ENCODE measurements around the gene USP47.

USP47 gene

GRCh38 chr11:11845071-11845470 is 3.3 kb downstream of the USP47 start:
- H3K4me3 ChIP-seq (ENCODE audit: low read depth, low read length), result no peak overlapping the region
- no peak for DNase-seq (ENCODE audit: low read depth)
- TF ChIP-seq MYC (IDR thresholded peaks at IDR 0.05; ENCODE audit: low read depth, low read length) (no peak), POLR2A (IDR thresholded peaks at IDR 0.05; ENCODE audit: extremely low read depth, insufficient read length) (no peak), MAX (IDR thresholded peaks at IDR 0.05; ENCODE audit: low read depth, low read length) (no peak)
- TF ChIP-seq, protein P1, sequence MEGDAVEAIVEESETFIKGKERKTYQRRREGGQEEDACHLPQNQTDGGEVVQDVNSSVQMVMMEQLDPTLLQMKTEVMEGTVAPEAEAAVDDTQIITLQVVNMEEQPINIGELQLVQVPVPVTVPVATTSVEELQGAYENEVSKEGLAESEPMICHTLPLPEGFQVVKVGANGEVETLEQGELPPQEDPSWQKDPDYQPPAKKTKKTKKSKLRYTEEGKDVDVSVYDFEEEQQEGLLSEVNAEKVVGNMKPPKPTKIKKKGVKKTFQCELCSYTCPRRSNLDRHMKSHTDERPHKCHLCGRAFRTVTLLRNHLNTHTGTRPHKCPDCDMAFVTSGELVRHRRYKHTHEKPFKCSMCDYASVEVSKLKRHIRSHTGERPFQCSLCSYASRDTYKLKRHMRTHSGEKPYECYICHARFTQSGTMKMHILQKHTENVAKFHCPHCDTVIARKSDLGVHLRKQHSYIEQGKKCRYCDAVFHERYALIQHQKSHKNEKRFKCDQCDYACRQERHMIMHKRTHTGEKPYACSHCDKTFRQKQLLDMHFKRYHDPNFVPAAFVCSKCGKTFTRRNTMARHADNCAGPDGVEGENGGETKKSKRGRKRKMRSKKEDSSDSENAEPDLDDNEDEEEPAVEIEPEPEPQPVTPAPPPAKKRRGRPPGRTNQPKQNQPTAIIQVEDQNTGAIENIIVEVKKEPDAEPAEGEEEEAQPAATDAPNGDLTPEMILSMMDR (IDR thresholded peaks at IDR 0.05; ENCODE audit: low read depth, low read length), result no peak

DNA sequence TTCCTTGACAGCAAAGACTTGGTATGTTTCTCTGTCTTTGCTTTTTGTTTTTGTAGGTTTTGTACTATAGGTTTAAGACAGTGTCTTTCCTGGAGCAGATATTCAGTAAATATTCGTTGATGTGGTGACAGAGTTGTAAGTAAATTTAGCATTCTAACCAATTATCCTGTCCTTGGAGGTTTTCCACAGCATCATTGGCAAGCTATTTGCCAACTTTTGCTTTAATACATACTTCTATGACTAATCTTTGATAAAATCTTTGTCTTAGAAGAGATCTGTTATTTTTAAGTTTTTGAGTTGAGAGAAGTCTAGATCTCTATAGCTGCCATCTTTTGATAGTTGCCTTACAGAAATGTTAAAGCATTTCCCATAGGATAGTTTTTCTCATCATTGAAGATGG is 3.8 kb downstream of the USP47 start:
- peak overlapping the region; percentile 26 for H3K4me3 ChIP-seq (ENCODE audit: low read depth, low read length)
- TF ChIP-seq MYC (IDR thresholded peaks at IDR 0.05; ENCODE audit: low read depth, low read length) (no peak), MAX (IDR thresholded peaks at IDR 0.05; ENCODE audit: low read depth, low read length) (no peak), POLR2A (IDR thresholded peaks at IDR 0.05; ENCODE audit: extremely low read depth, insufficient read length) (no peak)
- TF ChIP-seq, protein P1 (IDR thresholded peaks at IDR 0.05; ENCODE audit: low read depth, low read length), result no peak
- no peak for DNase-seq (ENCODE audit: low read depth)

DNA sequence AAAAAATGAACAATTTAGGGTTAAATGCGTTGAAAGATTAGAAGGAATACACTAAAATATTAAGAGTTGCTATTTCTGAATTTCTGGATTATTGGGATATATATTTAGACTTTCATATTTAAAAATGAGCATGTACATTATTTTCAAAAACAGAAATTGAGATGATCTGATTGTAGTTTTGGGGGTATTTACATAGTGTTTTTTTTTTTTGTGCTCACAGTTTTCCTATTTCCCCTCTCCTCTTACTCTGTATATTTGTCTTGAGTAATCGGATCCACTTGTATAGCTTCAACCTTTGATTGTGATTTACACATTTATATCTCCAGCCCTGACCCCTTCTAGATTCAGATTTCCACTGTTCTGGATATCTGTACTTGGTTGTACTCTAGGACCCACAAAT is 5.3 kb downstream of the USP47 start:
- TF ChIP-seq MYC (IDR thresholded peaks at IDR 0.05; ENCODE audit: low read depth, low read length) (no peak), POLR2A (IDR thresholded peaks at IDR 0.05; ENCODE audit: extremely low read depth, insufficient read length) (no peak), MAX (IDR thresholded peaks at IDR 0.05; ENCODE audit: low read depth, low read length) (no peak)
- TF ChIP-seq, protein P1 (IDR thresholded peaks at IDR 0.05; ENCODE audit: low read depth, low read length), result no peak
- H3K4me3 ChIP-seq (ENCODE audit: low read depth, low read length), result no peak overlapping the region
- DNase-seq (ENCODE audit: low read depth), result no peak

DNA sequence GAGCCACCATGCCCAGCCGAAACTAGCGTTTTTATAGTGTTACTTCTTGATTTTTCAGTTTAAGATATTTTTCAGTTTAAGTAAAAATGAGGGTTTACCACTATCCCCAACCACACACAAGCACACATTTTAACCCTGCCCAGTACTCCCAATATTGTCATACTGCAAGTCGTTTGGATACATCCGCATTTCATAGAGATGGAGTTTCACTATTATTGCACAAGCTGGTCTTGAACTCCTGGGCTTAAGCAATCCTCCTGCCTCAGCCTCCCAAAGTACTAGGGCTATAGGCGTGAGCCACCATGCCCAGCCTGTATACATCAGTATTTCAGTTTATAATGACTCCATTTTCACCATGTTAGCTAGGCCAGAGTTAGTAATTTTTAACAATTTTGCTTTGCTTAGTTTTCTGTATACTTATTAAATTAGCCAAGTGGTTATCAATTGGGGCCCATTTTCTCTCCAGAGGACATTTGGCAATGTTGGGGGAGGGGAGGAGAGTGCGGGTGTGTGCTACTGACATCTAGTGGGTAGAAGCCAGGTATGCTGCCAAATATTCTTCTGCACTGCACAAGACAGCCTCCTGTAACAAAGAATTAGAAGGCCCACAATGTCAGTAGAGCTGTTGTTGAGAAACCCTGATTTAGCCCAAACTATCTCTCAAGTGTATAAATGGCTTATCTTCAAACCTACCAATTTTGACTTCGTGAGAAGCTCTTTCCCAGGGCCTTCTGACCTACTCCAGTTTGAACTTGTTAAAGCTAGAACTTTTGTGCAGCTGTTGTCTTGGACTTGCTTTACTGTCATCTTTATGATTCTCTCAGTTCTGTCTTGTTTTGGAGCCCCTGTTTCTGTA is 7.3 kb downstream of the USP47 start:
- 0 out of 2 replicates have a peak, but pooled peaks have one; percentile 20 for TF ChIP-seq MYC (IDR thresholded peaks at IDR 0.05; ENCODE audit: low read depth, low read length)
- TF ChIP-seq, protein P1 (IDR thresholded peaks at IDR 0.05; ENCODE audit: low read depth, low read length), result peak; percentile 79
- TF ChIP-seq POLR2A (IDR thresholded peaks at IDR 0.05; ENCODE audit: extremely low read depth, insufficient read length), result no peak
- H3K4me3 ChIP-seq (ENCODE audit: low read depth, low read length), result no peak overlapping the region
- peak; percentile 81 for DNase-seq (ENCODE audit: low read depth)

GRCh38 chr11:11850668-11851067 is 8.9 kb downstream of the USP47 start:
- TF ChIP-seq MAX (IDR thresholded peaks at IDR 0.05; ENCODE audit: low read depth, low read length) (no peak), MYC (IDR thresholded peaks at IDR 0.05; ENCODE audit: low read depth, low read length) (no peak)
- no peak for DNase-seq (ENCODE audit: low read depth)
- no peak overlapping the region for H3K4me3 ChIP-seq (ENCODE audit: low read depth, low read length)

DNA sequence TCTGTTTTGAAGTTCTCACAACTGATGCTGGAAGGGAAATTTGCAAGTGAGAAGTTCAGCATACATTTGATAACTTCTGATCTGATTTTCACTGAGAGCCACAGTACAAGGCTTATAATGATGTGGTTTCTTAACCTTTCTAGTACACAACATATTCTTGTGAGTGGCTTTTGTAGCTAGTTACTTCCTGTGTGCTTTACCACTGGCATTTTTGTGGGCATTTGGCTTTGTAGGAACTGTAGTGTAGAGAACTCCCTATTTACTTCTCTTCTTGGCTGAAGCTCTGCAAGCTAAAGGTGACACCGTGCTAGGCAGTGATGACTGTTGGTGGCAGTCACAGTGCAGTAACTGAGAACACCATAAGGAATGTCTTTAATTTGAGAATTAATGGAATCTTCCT is 14.9 kb downstream of the USP47 start:
- DNase-seq (ENCODE audit: low read depth), result peak; percentile 25
- no peak overlapping the region for H3K4me3 ChIP-seq (ENCODE audit: low read depth, low read length)

More for the DNA sequence above, 14.9 kb downstream of the USP47 start:
- TF ChIP-seq, protein P1 (IDR thresholded peaks at IDR 0.05; ENCODE audit: low read depth, low read length), result no peak
- TF ChIP-seq MYC (IDR thresholded peaks at IDR 0.05; ENCODE audit: low read depth, low read length), result no peak
- TF ChIP-seq MAX (IDR thresholded peaks at IDR 0.05; ENCODE audit: low read depth, low read length), result no peak
- no peak for TF ChIP-seq POLR2A (IDR thresholded peaks at IDR 0.05; ENCODE audit: extremely low read depth, insufficient read length)
